Measurements from ENCODE around the gene AKAP6. TPM values are rescaled to one million over a fixed set of nuclear protein-coding genes. Genes with fewer than 3 reads are reported as not detected.

The AKAP6 gene
- total RNA-seq, 1 experiment from 2014 or later = 1.9 TPM

DNA sequence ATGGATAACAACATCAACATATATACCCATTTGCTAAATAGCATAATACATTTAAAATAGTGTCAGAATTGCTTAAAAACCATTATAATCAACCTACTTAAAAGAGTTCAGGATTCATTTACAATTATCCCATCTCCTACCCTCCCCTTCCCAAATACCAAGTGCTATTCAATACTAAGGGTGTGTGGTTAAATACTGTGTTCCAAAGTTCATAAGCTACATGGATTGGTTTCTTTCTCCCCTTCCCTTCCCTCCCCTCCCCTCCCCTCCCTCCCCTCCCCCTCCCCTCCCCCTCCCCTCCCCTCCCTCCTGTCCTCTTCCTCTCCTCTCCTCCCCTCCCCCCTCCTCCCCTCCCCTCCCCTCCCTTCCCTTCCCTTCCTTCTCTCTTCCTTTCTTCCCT lies 512.6 kb downstream of the AKAP6 start:
- no peak overlapping the region for H3K27ac ChIP-seq (ENCODE audit: low read depth, low read length)
- CTCF ChIA-PET = no interaction called here
- no peak overlapping the region for H2AFZ ChIP-seq (ENCODE audit: low read depth, low read length, poor library complexity, severe bottlenecking)
- ATAC-seq = no peak
- RAD21 ChIA-PET (ENCODE audit: low non-redundant PET in 1 of 2, low total read pairs in 2 of 2, uncharacterized antibody in 2 of 2, unreplicated experiment in 2 of 2) = no interaction called here
- BruUV-seq (replicated peaks) = no TSS peak
- H4K20me1 ChIP-seq (ENCODE audit: insufficient read depth) = no peaks in the 10 kb centered on the region
- no peaks in the 10 kb centered on the region for H3K4me1 ChIP-seq (ENCODE audit: control insufficient read depth in 1 of 2, insufficient read depth in 2 of 2, low read length in 2 of 2)
- TF ChIP-seq EZH2phosphoT487 (IDR thresholded peaks at IDR 0.05; ENCODE audit: borderline replicate concordance) = no peak
- TF ChIP-seq CEBPB (IDR thresholded peaks at IDR 0.05; ENCODE audit: low read depth) = no peak
- no peak for TF ChIP-seq EGR1 (IDR thresholded peaks at IDR 0.05; ENCODE audit: low read depth)
- TF ChIP-seq MAX (IDR thresholded peaks at IDR 0.05) = no peak
- TF ChIP-seq, protein P1, sequence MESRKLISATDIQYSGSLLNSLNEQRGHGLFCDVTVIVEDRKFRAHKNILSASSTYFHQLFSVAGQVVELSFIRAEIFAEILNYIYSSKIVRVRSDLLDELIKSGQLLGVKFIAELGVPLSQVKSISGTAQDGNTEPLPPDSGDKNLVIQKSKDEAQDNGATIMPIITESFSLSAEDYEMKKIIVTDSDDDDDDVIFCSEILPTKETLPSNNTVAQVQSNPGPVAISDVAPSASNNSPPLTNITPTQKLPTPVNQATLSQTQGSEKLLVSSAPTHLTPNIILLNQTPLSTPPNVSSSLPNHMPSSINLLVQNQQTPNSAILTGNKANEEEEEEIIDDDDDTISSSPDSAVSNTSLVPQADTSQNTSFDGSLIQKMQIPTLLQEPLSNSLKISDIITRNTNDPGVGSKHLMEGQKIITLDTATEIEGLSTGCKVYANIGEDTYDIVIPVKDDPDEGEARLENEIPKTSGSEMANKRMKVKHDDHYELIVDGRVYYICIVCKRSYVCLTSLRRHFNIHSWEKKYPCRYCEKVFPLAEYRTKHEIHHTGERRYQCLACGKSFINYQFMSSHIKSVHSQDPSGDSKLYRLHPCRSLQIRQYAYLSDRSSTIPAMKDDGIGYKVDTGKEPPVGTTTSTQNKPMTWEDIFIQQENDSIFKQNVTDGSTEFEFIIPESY (IDR thresholded peaks at IDR 0.05; ENCODE audit: extremely low read depth, insufficient replicate concordance, low read length) = no peak
- TF ChIP-seq ZNF274 (IDR thresholded peaks at IDR 0.05; ENCODE audit: low read depth, low read length) = no peak
- TF ChIP-seq SIN3A (IDR thresholded peaks at IDR 0.05; ENCODE audit: low read depth) = no peak
- no peak overlapping the region for H3K4me3 ChIP-seq (replicated peaks in 1 of 2; ENCODE audit: low read depth in 1 of 2, low read length in 2 of 2)
- H3K4me2 ChIP-seq (ENCODE audit: low read length) = no peak overlapping the region
- H3K9ac ChIP-seq (ENCODE audit: low read length) = no peak overlapping the region
- intact Hi-C loops (cut with micrococcal nuclease) = no loop called here
- H3K9me3 ChIP-seq (ENCODE audit: control insufficient read depth in 1 of 2, insufficient read depth in 1 of 2, low read depth in 1 of 2, low read length in 2 of 2) = no peaks in the 10 kb centered on the region
- H3K79me2 ChIP-seq (ENCODE audit: insufficient read depth, low read length) = no peaks in the 10 kb centered on the region
- no peak for DNase-seq (ENCODE audit: low read depth, low spot score)
- no peaks in the 10 kb centered on the region for H3K36me3 ChIP-seq (ENCODE audit: control insufficient read depth in 1 of 2, insufficient read depth in 2 of 2, low read length in 2 of 2)
- H3K9me2 ChIP-seq (ENCODE audit: insufficient read depth) = no peaks in the 10 kb centered on the region
- no peaks in the 10 kb centered on the region for H3K27me3 ChIP-seq (ENCODE audit: insufficient read depth, low read length)
- POLR2A ChIA-PET = no interaction called here

- ATAC-seq (no peak), DNase-seq (ENCODE audit: low read depth, low spot score) (no peak)
- Histone ChIP-seq H3K36me3 (ENCODE audit: control insufficient read depth in 1 of 2, insufficient read depth in 2 of 2, low read length in 2 of 2) (no peaks in the 10 kb centered on the region), H3K4me2 (ENCODE audit: low read length) (no peak overlapping the region), H2AFZ (ENCODE audit: low read depth, low read length, poor library complexity, severe bottlenecking) (no peak overlapping the region), H3K4me3 (replicated peaks in 1 of 2; ENCODE audit: low read depth in 1 of 2, low read length in 2 of 2) (no peak overlapping the region), H4K20me1 (ENCODE audit: insufficient read depth) (no peaks in the 10 kb centered on the region), H3K9me2 (ENCODE audit: insufficient read depth) (no peaks in the 10 kb centered on the region), H3K9me3 (ENCODE audit: control insufficient read depth in 1 of 2, insufficient read depth in 1 of 2, low read depth in 1 of 2, low read length in 2 of 2) (no peaks in the 10 kb centered on the region), H3K27me3 (ENCODE audit: insufficient read depth, low read length) (no peaks in the 10 kb centered on the region), H3K27ac (ENCODE audit: low read depth, low read length) (no peak overlapping the region), H3K9ac (ENCODE audit: low read length) (no peak overlapping the region), H3K4me1 (ENCODE audit: control insufficient read depth in 1 of 2, insufficient read depth in 2 of 2, low read length in 2 of 2) (no peaks in the 10 kb centered on the region), H3K79me2 (ENCODE audit: insufficient read depth, low read length) (no peaks in the 10 kb centered on the region)
- CTCF ChIA-PET = no interaction called here
- RAD21 ChIA-PET (ENCODE audit: low non-redundant PET in 1 of 2, low total read pairs in 2 of 2, uncharacterized antibody in 2 of 2, unreplicated experiment in 2 of 2) = no interaction called here
- no TSS peak for BruUV-seq (replicated peaks)
- intact Hi-C loops (cut with micrococcal nuclease) = no loop called here
- POLR2A ChIA-PET = no interaction called here
- TF ChIP-seq EGR1 (IDR thresholded peaks at IDR 0.05; ENCODE audit: low read depth) (no peak), CEBPB (IDR thresholded peaks at IDR 0.05; ENCODE audit: low read depth) (no peak), SRF (IDR thresholded peaks at IDR 0.05; ENCODE audit: low read depth) (no peak), JUND (IDR thresholded peaks at IDR 0.05) (no peak), ZNF274 (IDR thresholded peaks at IDR 0.05; ENCODE audit: low read depth, low read length) (no peak), MAX (IDR thresholded peaks at IDR 0.05) (no peak), EZH2phosphoT487 (IDR thresholded peaks at IDR 0.05; ENCODE audit: borderline replicate concordance) (no peak), SP1 (IDR thresholded peaks at IDR 0.05; ENCODE audit: low read depth) (no peak), POLR2A (IDR thresholded peaks at IDR 0.05; ENCODE audit: borderline replicate concordance, extremely low read depth, insufficient read depth, insufficient read length) (no peak)
- TF ChIP-seq, protein P2, sequence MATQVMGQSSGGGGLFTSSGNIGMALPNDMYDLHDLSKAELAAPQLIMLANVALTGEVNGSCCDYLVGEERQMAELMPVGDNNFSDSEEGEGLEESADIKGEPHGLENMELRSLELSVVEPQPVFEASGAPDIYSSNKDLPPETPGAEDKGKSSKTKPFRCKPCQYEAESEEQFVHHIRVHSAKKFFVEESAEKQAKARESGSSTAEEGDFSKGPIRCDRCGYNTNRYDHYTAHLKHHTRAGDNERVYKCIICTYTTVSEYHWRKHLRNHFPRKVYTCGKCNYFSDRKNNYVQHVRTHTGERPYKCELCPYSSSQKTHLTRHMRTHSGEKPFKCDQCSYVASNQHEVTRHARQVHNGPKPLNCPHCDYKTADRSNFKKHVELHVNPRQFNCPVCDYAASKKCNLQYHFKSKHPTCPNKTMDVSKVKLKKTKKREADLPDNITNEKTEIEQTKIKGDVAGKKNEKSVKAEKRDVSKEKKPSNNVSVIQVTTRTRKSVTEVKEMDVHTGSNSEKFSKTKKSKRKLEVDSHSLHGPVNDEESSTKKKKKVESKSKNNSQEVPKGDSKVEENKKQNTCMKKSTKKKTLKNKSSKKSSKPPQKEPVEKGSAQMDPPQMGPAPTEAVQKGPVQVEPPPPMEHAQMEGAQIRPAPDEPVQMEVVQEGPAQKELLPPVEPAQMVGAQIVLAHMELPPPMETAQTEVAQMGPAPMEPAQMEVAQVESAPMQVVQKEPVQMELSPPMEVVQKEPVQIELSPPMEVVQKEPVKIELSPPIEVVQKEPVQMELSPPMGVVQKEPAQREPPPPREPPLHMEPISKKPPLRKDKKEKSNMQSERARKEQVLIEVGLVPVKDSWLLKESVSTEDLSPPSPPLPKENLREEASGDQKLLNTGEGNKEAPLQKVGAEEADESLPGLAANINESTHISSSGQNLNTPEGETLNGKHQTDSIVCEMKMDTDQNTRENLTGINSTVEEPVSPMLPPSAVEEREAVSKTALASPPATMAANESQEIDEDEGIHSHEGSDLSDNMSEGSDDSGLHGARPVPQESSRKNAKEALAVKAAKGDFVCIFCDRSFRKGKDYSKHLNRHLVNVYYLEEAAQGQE (IDR thresholded peaks at IDR 0.05; ENCODE audit: low read depth) = no peak
- TF ChIP-seq, protein P3, sequence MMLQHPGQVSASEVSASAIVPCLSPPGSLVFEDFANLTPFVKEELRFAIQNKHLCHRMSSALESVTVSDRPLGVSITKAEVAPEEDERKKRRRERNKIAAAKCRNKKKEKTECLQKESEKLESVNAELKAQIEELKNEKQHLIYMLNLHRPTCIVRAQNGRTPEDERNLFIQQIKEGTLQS (IDR thresholded peaks at IDR 0.05) = no peak
Measured at GRCh38 chr14:32846821-32847365, 517.8 kb downstream of the AKAP6 start.
